HG03175 (cell line): ENCODE results near the gene DTWD2.

Source experiments
- ATAC-seq: cut with Tn5 transposase; IDR thresholded peaks from one replicate; pipeline ENCODE4 v1.9.1; 2021; ENCODE audit warnings: mild to moderate bottlenecking, moderate library complexity; ENCODE audit not compliant: unreplicated experiment

The DTWD2 gene, protein sequence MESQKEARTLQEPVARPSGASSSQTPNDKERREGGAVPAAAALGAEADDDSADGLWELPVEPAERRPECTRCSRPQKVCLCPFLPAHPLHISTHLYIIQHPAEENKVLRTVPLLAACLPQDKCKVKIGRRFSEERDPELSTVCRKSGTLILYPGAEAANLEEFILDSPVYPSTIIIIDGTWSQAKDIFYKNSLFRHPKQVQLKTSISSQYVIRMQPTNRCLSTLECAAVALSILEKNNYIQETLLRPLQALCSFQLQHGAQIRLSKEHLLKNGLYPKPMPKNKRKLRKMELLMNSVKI

DNA sequence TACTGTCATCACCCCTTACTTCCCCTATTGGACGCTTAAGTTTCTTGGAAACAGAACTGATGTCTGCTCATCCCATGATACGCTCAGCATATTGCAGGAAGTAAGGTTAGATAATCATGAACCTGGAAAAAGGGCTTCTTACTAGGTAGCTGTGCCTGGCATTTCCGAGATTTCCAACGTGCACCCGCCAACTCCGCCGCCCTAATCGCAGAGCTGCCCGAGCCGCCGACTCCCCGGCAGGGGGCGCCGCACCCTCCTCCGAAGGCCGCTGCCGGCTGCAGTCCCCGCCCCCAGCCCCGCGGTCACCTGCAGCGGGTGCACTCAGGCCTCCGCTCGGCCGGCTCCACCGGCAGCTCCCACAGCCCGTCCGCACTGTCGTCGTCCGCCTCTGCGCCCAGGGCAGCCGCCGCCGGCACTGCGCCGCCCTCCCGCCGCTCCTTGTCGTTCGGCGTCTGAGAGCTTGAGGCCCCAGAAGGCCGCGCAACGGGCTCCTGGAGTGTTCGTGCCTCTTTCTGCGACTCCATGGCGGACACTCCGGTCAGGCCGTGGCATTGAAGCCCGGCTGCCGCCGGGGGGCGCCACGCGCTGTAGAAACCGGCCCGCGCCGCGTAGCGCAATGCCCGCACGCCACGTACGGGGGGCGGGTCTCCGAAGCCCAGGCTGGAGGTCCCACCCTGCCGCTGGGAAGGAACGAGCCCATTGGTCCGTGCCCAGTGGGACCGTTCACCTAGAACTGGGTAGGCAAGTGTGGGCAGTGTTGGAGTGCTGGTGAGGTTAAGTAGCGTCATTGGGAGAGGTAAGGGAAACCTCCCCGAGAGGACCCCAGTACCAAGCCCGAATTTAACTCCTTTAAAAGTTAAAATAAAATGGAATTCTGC, at the start of gene DTWD2:
DTWD2 (minus strand) TSS at position 560 of the 878 bp plus-strand sequence; CDS start at position 524, 36 bp downstream.
- ATAC-seq: peak; percentile 97

GRCh38 chr5:119037496-119038215, 49.3 kb upstream of the DTWD2 start:
- ATAC-seq: no peak

- no peak for ATAC-seq
Measured at GRCh38 chr5:119036101-119036762, 47.9 kb upstream of the DTWD2 start.

- ATAC-seq: no peak
Measured at GRCh38 chr5:119033135-119033534, 44.8 kb upstream of the DTWD2 start.

GRCh38 chr5:119032656-119033055, 44.3 kb upstream of the DTWD2 start:
- ATAC-seq: no peak

GRCh38 chr5:119031905-119032304, 43.6 kb upstream of the DTWD2 start:
- peak; percentile 56 for ATAC-seq

DNA sequence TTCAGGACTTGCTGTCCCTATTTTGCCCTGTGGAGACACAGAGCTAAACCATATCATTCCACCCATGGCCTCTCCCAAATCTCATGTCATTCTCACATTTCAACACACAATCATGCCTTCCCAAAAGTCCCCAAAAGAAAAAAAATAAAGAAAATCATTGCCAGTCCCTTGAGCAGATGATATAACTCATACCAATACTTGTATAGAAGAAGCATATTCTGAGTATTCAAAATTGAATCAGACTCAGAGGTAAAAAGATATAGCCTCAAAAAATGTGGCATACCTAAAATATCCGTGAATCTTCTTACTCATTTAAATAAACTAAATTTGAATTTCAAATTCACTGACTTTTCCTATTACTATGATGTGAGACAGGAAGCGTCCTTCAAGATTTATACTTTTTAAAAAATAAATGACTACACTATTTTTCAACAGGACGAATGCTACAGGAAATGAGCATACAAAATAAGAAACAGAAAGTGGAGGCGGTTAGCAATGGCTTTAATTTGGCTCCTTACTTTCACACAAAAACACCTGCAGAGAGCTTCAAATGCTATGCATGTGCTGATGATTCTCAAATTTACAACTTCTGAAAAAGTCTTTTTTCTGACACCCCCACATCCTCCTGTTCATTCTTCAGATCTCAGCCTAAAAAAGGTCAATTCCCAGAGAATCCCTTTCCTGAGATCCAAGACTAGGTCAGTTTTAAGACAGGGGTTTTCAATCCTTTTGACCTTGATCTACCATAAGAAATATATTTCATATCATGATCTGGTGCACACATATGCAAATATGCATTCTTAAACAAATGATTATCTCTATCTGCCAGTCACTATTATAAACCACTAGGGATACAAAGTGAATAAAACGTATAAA, 42.9 kb upstream of the DTWD2 start:
- peak; percentile 78 for ATAC-seq

- no peak for ATAC-seq
Measured at GRCh38 chr5:119028575-119028974, 40.2 kb upstream of the DTWD2 start.

DNA sequence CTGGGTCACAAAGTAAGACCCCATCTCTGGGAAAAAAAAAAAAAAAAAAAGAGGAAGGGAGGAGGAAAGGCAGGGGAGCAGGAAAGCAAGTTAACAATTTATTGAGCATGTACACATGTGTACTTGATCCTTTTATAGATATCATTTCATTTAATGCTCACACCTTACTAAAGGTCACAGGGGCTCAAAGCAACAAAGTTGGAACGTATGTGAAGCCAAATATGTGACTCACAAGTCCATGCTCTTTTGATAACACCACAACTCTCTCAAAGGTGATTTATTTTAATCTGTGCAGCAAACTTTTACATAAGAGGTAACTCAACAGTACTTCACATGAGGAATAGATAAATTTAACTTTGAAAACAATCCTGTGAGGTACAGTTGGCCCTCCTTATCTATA, 34.4 kb upstream of the DTWD2 start:
- no peak for ATAC-seq

- ATAC-seq: no peak
Measured at GRCh38 chr5:119022017-119022745, 33.8 kb upstream of the DTWD2 start.

DNA sequence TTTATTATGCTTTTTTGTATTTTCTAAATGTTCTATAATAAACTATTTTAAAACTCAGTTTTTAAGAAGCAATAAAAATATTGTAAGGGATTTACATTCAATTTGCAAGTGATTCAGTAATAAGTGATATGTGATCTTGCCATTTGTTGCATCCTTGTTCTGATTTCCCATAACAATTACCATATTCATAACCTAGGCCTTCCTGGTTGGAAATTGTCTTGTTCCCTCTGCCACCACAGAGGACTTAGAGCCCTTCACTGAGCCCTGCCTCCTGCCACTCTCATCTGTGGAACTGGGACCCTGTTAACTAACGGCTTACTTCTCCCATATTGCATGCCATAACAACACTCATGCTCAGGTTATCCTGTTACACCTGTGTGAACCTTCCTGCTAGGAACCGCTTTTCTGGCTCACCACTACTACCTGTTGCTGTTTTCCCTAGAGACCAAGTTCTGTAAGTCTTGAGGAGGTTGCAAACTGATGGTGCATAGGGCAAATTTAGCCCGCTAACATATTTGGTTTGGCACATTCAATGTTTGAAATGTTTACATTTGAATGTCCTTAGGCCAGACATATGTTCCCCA, 32.9 kb upstream of the DTWD2 start:
- no peak for ATAC-seq

DNA sequence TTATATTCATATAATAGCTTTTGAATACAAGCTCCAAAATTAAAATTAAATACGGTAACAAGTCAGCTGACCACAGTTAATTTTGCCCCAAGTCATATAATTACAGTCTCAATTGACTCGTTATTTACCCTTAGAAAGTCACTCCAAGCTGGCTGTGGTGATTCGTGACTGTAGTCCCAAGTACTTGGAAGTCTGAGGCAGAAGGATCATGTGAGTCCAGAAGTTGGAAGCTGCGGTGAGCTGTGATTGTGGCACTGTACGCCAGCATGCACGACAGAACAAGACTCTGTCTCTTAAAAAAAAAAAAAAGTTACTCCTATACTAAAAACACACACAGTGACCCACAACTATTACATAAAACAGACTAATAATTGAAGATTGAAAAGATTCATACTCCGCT, 31.6 kb upstream of the DTWD2 start:
- ATAC-seq: no peak

DNA sequence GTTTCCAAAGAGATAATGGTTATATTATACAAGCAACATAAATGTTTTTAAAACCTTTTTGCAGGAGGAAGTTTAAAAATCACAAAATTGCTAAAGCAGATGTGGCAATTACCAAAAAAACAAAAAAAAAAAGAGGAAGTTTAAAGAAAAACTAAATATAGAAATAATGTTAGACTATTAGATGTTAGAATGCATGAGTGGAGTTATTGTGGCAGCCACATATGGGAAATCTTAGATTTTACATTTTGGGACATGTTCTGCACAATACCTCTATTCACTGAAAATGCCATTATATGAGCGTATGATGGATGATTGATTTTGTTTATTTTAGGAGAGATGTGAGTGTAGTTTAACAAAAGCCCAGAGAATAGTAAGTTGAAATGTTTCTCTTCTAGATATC, 31.2 kb upstream of the DTWD2 start:
- no peak for ATAC-seq

DNA sequence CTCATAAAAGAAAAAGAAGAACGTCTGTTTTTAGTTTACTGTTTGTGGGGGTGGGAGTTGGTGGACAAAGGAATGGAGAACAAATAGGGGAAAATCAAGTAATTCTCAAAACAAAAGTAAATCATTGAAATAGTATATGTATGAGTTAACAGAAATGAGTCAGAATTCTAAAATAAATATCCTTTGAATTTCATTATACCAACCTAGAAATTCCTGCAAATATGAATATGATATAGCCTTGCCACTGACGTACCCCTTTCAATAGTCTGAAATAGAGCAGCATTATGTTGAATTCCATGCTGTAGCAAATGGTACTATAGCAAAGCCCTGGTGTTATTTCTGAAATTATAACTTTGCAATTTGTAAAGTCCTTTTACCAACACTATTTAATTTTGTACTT, 29.6 kb upstream of the DTWD2 start:
- no peak for ATAC-seq

- ATAC-seq: peak; percentile 94
Measured at GRCh38 chr5:119016125-119016774, 27.9 kb upstream of the DTWD2 start.

GRCh38 chr5:119011186-119011585, 22.8 kb upstream of the DTWD2 start:
- no peak for ATAC-seq

DNA sequence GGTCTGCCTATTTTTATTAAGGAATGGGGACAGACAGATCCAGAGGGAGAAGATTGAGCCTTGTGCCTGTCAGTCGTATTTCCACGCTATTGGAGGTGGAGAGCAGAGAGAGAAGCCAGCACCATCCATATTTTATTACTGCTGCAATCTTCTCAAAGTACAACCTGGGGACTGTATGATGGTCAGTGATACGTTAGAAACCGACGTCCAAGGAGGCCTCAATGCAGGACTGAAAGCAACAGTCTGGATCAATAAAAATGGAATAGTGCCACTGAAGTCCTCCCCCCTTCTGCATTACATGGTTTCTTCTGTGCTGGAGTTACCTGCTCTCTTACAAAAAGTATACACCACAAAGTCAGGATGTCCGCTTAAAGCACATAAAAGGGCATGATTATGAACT, 21.9 kb upstream of the DTWD2 start:
- no peak for ATAC-seq

GRCh38 chr5:119009131-119009530, 20.8 kb upstream of the DTWD2 start:
- no peak for ATAC-seq
